Coronary artery (tissue), 2 donors: ENCODE data around the gene MYO7B.

Experiments used
- DNase-seq: peaks from one replicate; pipeline ENCODE4 v3.0.0-alpha.2; 2017; ENCODE audit warnings: low spot score
- H3K27ac ChIP-seq, 2 donors: fragments of 200-600 bp; sonication (generic); one replicate each; pipeline ENCODE4 v1.5.1; 2016 to 2019
- H3K4me3 ChIP-seq: fragments of 200-600 bp; sonication (generic); 2 replicates; pipeline ENCODE4 v1.5.1; 2016; ENCODE audit warnings: mild to moderate bottlenecking, moderate library complexity
- TF ChIP-seq, protein P1 (sequence below): fragments of 200-600 bp; sonication (generic); IDR thresholded peaks from one replicate; pipeline ENCODE4 v1.5.1; 2019; ENCODE audit warnings: antibody characterized with exemption

MYO7B gene

GRCh38 chr2:127551221-127551930 lies 15.9 kb downstream of the MYO7B start:
- Histone ChIP-seq H3K27ac (no peak overlapping the region), H3K4me3 (no peak overlapping the region)
- no peak for DNase-seq
- TF ChIP-seq, protein P1, sequence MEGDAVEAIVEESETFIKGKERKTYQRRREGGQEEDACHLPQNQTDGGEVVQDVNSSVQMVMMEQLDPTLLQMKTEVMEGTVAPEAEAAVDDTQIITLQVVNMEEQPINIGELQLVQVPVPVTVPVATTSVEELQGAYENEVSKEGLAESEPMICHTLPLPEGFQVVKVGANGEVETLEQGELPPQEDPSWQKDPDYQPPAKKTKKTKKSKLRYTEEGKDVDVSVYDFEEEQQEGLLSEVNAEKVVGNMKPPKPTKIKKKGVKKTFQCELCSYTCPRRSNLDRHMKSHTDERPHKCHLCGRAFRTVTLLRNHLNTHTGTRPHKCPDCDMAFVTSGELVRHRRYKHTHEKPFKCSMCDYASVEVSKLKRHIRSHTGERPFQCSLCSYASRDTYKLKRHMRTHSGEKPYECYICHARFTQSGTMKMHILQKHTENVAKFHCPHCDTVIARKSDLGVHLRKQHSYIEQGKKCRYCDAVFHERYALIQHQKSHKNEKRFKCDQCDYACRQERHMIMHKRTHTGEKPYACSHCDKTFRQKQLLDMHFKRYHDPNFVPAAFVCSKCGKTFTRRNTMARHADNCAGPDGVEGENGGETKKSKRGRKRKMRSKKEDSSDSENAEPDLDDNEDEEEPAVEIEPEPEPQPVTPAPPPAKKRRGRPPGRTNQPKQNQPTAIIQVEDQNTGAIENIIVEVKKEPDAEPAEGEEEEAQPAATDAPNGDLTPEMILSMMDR = no peak

DNA sequence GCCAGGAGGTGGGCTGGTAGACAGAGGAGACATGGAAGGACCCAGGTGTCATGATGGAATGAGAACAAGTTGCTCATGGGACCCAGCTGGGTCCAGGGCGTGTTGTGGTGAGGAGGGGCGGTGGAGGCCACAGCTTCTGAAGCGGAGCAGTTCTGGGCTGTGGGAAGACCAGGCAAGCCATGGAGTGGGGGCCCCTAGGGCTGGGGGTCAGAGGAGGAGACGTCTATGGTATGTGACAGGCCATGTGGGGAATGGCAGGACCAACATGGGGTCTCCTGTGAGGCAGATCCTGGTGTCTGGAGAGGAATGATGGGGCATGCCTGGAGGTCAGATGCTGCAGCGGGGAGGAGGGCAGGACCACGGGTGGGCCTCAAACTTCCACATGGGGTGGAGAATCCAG lies 16.9 kb downstream of the MYO7B start:
- no peak overlapping the region for H3K4me3 ChIP-seq
- TF ChIP-seq, protein P1 = no peak
- DNase-seq = no peak
- no peak overlapping the region for H3K27ac ChIP-seq

GRCh38 chr2:127552846-127553245 lies 17.4 kb downstream of the MYO7B start:
- DNase-seq = no peak

DNA sequence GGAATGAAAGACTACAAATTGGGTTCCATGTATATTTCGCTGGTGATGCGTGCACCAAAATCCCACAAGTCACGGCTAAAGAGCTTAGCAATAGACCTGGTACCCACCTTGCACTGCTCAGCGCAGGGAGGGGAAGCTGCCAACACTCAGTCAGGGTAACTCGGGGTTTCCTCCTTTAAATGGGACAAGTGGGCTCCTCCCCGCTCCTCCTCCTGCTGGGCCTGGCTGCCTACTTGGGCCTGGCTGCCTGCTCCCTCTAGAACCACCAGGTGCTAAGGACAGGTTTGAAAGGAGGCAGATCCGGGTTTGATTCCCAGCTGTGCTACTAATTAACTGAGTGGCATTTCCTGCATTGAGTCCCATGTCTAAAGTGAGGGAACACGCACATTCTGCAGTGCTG lies 23.4 kb downstream of the MYO7B start:
- H3K27ac ChIP-seq = no peak overlapping the region
- H3K4me3 ChIP-seq = no peak overlapping the region
- DNase-seq = no peak
- TF ChIP-seq, protein P1 = no peak

More at GRCh38 chr2:127552846-127553245, 17.4 kb downstream of the MYO7B start:
- no peak overlapping the region for H3K27ac ChIP-seq
- no peak overlapping the region for H3K4me3 ChIP-seq
- TF ChIP-seq, protein P1 = no peak

DNA sequence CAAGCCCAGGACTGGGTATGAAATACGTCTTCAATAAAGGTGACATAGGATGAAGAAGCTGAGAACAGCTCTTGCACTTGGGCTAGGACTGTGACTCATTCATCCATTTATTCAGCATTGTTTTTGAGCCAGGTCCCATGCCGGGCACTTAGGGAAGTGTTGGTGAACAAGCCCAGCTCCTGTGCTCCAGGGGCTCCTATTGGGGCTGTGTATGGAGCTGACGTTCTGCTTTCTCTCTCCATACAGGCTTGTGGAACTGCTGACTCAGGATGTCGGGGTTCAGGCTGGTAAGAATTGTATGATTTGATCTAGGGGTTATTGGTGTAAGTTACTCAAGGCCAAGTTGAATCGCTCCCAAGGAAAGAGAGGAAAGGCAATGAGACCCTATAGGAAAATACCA lies 24.0 kb downstream of the MYO7B start:
- no peak overlapping the region for H3K4me3 ChIP-seq
- TF ChIP-seq, protein P1 = no peak
- no peak overlapping the region for H3K27ac ChIP-seq
- DNase-seq = no peak

DNA sequence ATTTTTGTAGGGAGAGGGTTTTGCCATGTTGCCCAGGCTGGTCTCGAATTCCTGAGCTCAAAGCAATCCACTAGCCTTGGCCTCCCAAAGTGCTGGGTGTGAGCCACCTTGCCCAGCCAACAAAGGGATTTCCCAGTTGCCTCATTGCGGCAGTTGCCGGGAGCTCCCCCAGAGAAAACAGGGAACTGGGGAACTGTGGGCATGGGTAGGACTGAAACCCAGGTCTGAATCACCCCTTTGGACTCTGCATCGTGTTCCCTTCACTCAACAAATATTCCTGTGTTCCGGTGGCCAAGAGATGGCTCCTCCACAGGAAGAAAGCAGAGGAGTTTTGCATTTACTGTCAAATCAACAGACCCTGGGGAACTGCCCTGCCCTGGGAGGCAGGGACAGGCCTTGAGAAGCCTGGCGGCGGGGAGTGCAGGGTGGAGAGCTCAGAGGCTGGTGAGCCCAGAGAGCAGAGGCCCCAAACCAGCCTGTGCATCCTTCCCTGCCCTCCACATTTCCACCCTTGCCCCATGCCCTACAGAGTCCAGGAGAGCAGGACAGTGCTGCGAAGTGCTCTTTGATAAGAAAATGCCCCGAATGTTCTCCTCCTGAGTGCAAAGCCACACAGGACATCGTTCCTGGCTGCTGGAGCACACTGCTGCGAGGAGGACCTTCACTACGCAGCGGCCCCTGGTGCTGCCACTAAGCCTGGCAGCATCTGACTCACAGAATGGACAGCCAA lies 24.9 kb downstream of the MYO7B start:
- DNase-seq = no peak
- TF ChIP-seq, protein P1 = no peak
- Histone ChIP-seq H3K27ac (peak overlapping the region in 1 of 2 donors; percentile 22), H3K4me3 (no peak overlapping the region)

DNA sequence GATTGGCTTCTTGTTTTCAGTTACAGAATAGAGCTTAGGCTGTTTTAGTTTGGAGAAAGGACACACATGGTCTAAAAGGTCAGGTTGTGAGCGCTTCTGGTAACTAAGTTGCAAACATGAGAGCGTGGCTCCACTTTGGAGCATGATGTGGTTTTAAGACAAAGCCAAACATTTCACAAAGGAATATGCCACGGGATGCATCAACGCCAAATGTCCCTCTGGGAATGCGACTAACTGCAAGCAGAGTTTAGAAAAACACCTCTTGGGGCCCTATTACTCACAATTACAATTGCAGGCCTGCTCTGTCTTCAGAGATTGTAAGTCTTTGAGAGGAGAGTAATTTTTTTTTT lies 25.4 kb downstream of the MYO7B start:
- DNase-seq = no peak

More for the DNA sequence above, 25.4 kb downstream of the MYO7B start:
- H3K27ac ChIP-seq = no peak overlapping the region
- no peak overlapping the region for H3K4me3 ChIP-seq
- TF ChIP-seq, protein P1 = no peak
